Heart left ventricle (tissue), 13 donors: Measurements from ENCODE around the gene GATC.

Source experiments
- POLR2A ChIP-seq, 2 donors: fragments of 450-650 bp; IDR thresholded peaks; one replicate each; pipeline ENCODE4 v1.6.1; 2017; ENCODE audit warnings: antibody characterized with exemption in 2 of 2, mild to moderate bottlenecking in 2 of 2, moderate library complexity in 2 of 2
- TF ChIP-seq, protein P1 (sequence below), 12 donors: fragments of 200-600 bp; sonication (generic) in 4 of 12; IDR thresholded peaks; one replicate each; pipeline versions ENCODE4 v1.5.0 to v1.8.0; 2018 to 2022; ENCODE audit warnings: antibody characterized with exemption in 12 of 12, mild to moderate bottlenecking in 5 of 12
- donor health status: ischemic (EF 13 %, LVEDD 7.1; RV severe dilation, severe dysfunction).
- donor health status: DM: no; HTN: yes; CAD: no.
- donor health status: DM: no; HTN: no; CAD: no.
- donor health status: ischemic (EF 25% LVEDD 6.9; RV normal size, moderate dysfunction).
- donor health status: ischemic (EF 25% LVEDD 5.7; RV mildly dilated, moderate dysfunction).
- donor health status: ischemic (EF 35%, LVEDD 5.7; RV mildly dilated, moderate dysfunction).
- donor health status: nonischemic (EF 11% LVEDD 7.7; RV severe dilation, severe dysfunction).
- donor health status: DM: yes; HTN: yes; CAD: no.
- donor health status: PGD.
- donor health status: ischemic (EF 29% LVEDD 5.4; RV normal size, mild dysfunction).
- donor health status: nonischemic (EF 23%, LVEDD 6.1; RV moderate dilation, normal function).

DNA sequence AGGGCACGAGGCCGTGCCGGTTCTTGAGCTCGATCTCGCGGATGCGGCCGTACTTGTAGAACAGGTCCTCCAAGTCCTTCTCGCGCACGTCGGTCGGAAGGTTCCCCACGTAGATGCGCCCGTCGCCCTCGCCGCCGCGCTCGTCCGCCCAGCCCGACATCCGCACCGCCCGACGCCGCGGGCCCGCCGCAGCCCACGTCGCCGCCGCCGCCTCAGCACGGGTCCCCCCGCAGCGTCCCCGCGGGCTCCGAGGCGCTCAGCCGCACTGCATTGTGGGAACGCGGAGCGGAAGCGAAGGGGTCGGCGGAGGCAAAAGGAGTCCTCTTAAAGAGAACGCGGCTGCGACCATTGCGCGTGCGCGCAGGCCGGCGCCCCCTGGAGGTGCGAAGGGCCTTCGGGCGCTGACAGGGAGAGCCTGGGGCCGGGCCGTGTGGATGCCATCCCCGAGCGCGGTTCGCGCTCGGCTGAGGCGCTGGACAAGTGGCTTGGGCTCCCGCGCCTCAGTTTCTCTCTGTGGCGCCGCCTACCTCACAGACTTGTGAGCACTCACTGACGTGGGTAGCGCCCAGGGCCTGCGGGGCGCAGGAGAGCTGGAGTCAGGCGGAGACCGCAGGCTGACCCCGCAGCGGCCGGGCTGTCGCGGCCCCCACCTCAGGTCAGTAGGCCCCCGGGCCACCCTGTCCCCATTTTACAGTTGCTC is 23.4 kb downstream of the GATC start, which contains the start of gene SRSF9:
- TF ChIP-seq, protein P1, sequence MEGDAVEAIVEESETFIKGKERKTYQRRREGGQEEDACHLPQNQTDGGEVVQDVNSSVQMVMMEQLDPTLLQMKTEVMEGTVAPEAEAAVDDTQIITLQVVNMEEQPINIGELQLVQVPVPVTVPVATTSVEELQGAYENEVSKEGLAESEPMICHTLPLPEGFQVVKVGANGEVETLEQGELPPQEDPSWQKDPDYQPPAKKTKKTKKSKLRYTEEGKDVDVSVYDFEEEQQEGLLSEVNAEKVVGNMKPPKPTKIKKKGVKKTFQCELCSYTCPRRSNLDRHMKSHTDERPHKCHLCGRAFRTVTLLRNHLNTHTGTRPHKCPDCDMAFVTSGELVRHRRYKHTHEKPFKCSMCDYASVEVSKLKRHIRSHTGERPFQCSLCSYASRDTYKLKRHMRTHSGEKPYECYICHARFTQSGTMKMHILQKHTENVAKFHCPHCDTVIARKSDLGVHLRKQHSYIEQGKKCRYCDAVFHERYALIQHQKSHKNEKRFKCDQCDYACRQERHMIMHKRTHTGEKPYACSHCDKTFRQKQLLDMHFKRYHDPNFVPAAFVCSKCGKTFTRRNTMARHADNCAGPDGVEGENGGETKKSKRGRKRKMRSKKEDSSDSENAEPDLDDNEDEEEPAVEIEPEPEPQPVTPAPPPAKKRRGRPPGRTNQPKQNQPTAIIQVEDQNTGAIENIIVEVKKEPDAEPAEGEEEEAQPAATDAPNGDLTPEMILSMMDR (IDR thresholded peaks at IDR 0.05), result peak; percentile 84 to 100 (median 94)
- TF ChIP-seq POLR2A (IDR thresholded peaks at IDR 0.05), result peak in 1 of 2 donors; percentile 61
